Neuronal stem cell (in vitro differentiated cells): Measurements from ENCODE around the gene STK32C.
A peak's percentile ranks its signal among the peaks of the same experiment; 100 is the strongest.

Source experiments
- DNase-seq: peaks from one replicate; pipeline ENCODE4 v3.0.0-alpha.2; 2013; ENCODE audit warnings: low spot score
- H2AFZ ChIP-seq: one replicate; pipeline ENCODE4 v1.6.1; 2013; ENCODE audit warnings: mild to moderate bottlenecking, low read length, inconsistent platforms
- H2AK5ac ChIP-seq: 2 replicates; pipeline ENCODE4 v1.6.1; 2013; ENCODE audit warnings: low read depth, mild to moderate bottlenecking, inconsistent platforms, low read length, moderate library complexity, mixed read lengths
- H2BK120ac ChIP-seq: 2 replicates; pipeline ENCODE4 v1.6.1; 2013; ENCODE audit warnings: low read depth, mild to moderate bottlenecking, inconsistent platforms, low read length, moderate library complexity, mixed read lengths
- H2BK12ac ChIP-seq: one replicate; pipeline ENCODE4 v1.6.1; 2013; ENCODE audit warnings: low read length, inconsistent platforms
- H2BK15ac ChIP-seq: 2 replicates; pipeline ENCODE4 v1.6.1; 2013; ENCODE audit warnings: mild to moderate bottlenecking, low read length, inconsistent platforms, mixed read lengths
- H2BK5ac ChIP-seq: one replicate; pipeline ENCODE4 v1.6.1; 2013; ENCODE audit warnings: inconsistent platforms, mild to moderate bottlenecking, low read length, moderate library complexity
- H3K14ac ChIP-seq: one replicate; pipeline ENCODE4 v1.6.1; 2013; ENCODE audit warnings: low read length, inconsistent platforms
- H3K18ac ChIP-seq: 2 replicates; pipeline ENCODE4 v1.6.1; 2013; ENCODE audit warnings: low read length, inconsistent platforms
- H3K23ac ChIP-seq: 2 replicates; pipeline ENCODE4 v1.6.1; 2013; ENCODE audit warnings: low read depth, mild to moderate bottlenecking, mixed read lengths, low read length, inconsistent platforms; ENCODE audit not compliant: poor library complexity
- H3K27ac ChIP-seq: replicated peaks from 3 replicates; pipeline ENCODE4 v1.5.1; 2013; ENCODE audit warnings: low read length, inconsistent platforms
- H3K27me3 ChIP-seq, 3 experiments: 2 replicates each; pipeline ENCODE4 v1.6.1; 2013; ENCODE audit warnings: low read length in 3 of 3, mild to moderate bottlenecking in 2 of 3, inconsistent platforms in 1 of 3, low read depth in 1 of 3, mixed read lengths in 1 of 3, moderate library complexity in 1 of 3; ENCODE audit not compliant: control insufficient read depth in 3 of 3, insufficient read depth in 3 of 3
- H3K36me3 ChIP-seq, 2 donors: replicated peaks in 1 of 2; 2 replicates each; pipeline ENCODE4 v1.6.1; 2013; ENCODE audit warnings: low read length in 2 of 2; ENCODE audit not compliant: control insufficient read depth in 2 of 2, insufficient read depth in 2 of 2
- H3K4ac ChIP-seq: 2 replicates; pipeline ENCODE4 v1.6.1; 2013; ENCODE audit warnings: inconsistent platforms, mild to moderate bottlenecking, low read length, moderate library complexity
- H3K4me1 ChIP-seq, 2 donors: 1 replicate in 1 of 2; 2 replicates in 1 of 2; pipeline ENCODE4 v1.6.1; 2013; ENCODE audit warnings: low read length in 2 of 2, low read depth in 1 of 2; ENCODE audit not compliant: control insufficient read depth in 2 of 2, insufficient read depth in 1 of 2
- H3K4me2 ChIP-seq: one replicate; pipeline ENCODE4 v1.6.1; 2013; ENCODE audit warnings: mild to moderate bottlenecking, low read length, inconsistent platforms; ENCODE audit not compliant: insufficient read depth, poor library complexity, severe bottlenecking
- H3K4me3 ChIP-seq, 2 donors: 2 replicates each; pipeline ENCODE4 v1.5.1; 2013; ENCODE audit warnings: low read length in 2 of 2, mild to moderate bottlenecking in 2 of 2, inconsistent platforms in 1 of 2, moderate library complexity in 1 of 2
- H3K79me1 ChIP-seq: one replicate; pipeline ENCODE4 v1.6.1; 2013; ENCODE audit warnings: low read depth, mild to moderate bottlenecking, inconsistent platforms, low read length, moderate library complexity
- H3K9ac ChIP-seq: one replicate; pipeline ENCODE4 v1.6.1; 2013; ENCODE audit warnings: mild to moderate bottlenecking, low read depth, low read length, inconsistent platforms; ENCODE audit not compliant: poor library complexity
- H3K9me3 ChIP-seq, 2 donors: replicated peaks in 1 of 2; 2 replicates each; pipeline versions ENCODE3 to v1.6.1; 2013; ENCODE audit warnings: low read length in 2 of 2, mild to moderate bottlenecking in 2 of 2, inconsistent platforms in 1 of 2, low read depth in 1 of 2, mixed read lengths in 1 of 2, moderate library complexity in 1 of 2; ENCODE audit not compliant: control insufficient read depth in 2 of 2, insufficient read depth in 1 of 2
- H4K8ac ChIP-seq: one replicate; pipeline ENCODE4 v1.6.1; 2013; ENCODE audit warnings: low read depth, mild to moderate bottlenecking, inconsistent platforms, low read length, moderate library complexity
- H4K91ac ChIP-seq: one replicate; pipeline ENCODE4 v1.6.1; 2013; ENCODE audit warnings: low read length, low read depth, mild to moderate bottlenecking, inconsistent platforms; ENCODE audit not compliant: poor library complexity
- WGBS, 2 donors: extraction: QIAGEN DNeasy Blood & Tissue Kit; methylation state at CpG; one replicate each; pipeline ENCODE4 v1.1.7; 2013; ENCODE audit warnings: missing lambda C conversion rate in 2 of 2, mixed read lengths in 1 of 2; ENCODE audit not compliant: insufficient read length in 2 of 2, insufficient replicate concordance in 1 of 2; ENCODE audit errors: extremely low coverage in 2 of 2; 5-methylcytosine and 5-hydroxymethylcytosine counted together

STK32C gene

GRCh38 chr10:132204078-132204780 is 103.5 kb downstream of the STK32C start:
- DNase-seq = no peak
- no peaks in the 10 kb centered on the region for H3K4me1 ChIP-seq
- no peak overlapping the region for H3K18ac ChIP-seq
- H2BK12ac ChIP-seq = no peak overlapping the region
- H3K9me3 ChIP-seq = no peaks in the 10 kb centered on the region
- no peak overlapping the region for H3K9ac ChIP-seq
- H3K14ac ChIP-seq = peak overlapping the region; percentile 38
- no peak overlapping the region for H3K4ac ChIP-seq
- peak overlapping the region; percentile 55 for H3K23ac ChIP-seq
- H3K4me3 ChIP-seq = no peak overlapping the region
- no peak overlapping the region for H2AFZ ChIP-seq
- no peak overlapping the region for H2BK15ac ChIP-seq
- H3K79me1 ChIP-seq = no peaks in the 10 kb centered on the region
- H2BK5ac ChIP-seq = peak overlapping the region; percentile 24
- WGBS, 2 donors = no CpG with 5 or more reads among the region's 20 CpGs
- H2AK5ac ChIP-seq = no peak overlapping the region
- H4K91ac ChIP-seq = no peak overlapping the region
- no peaks in the 10 kb centered on the region for H3K27me3 ChIP-seq
- H3K36me3 ChIP-seq = peaks cover 20 to 63% of the 10 kb centered on the region in 2 donors
- H4K8ac ChIP-seq = peak overlapping the region; percentile 82
- H2BK120ac ChIP-seq = no peak overlapping the region
- no peak overlapping the region for H3K27ac ChIP-seq
- H3K4me2 ChIP-seq = no peak overlapping the region

DNA sequence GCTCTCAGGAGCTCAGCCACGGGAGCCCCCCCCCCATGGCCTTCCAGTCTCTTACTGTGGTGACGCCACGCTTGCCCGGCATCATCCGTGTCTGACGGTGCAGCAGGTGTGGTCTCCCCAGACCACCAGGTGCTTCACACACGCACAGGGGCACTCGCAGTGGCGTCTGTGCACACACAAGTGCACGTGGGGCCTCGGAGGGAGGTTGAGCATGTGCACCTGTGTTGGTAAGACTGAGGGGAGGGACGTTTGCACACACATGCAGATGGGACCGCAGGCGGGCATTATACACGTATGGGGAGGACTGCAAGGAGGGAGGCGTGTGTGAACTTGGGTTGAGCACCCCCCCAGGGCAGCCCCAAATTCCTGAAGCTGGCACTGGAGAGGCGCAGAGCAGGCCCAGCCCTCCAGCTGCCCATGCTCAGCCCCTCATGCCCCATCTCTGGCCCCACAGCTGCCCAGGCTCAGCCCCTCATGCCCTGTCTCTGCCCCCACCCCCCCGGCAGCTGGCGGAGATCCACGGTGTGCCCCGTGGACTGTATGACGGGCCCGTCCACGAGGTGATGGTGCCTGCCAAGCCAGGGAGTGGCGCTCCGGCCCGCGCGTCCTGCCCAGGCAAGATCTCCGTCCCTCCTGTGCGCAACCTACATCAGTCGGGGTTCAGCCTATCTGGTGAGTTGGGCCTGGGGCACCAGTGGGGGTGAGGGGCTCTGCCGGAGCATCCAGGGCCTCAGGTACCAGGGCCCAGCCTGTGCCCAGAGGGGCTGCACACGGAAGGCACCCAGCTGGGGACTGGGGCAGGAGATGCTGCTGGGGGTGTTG is 104.3 kb downstream of the STK32C start:
- no peak overlapping the region for H4K91ac ChIP-seq
- no CpG with 5 or more reads among the region's 34 CpGs for WGBS, 2 donors
- H2BK120ac ChIP-seq = no peak overlapping the region
- H3K14ac ChIP-seq = peak overlapping the region; percentile 38
- H4K8ac ChIP-seq = no peak overlapping the region
- no peak overlapping the region for H3K9ac ChIP-seq
- H2BK5ac ChIP-seq = no peak overlapping the region
- H3K23ac ChIP-seq = no peak overlapping the region
- peaks cover 3% of the 10 kb centered on the region for H3K79me1 ChIP-seq
- no peak overlapping the region for H2BK15ac ChIP-seq
- no peak overlapping the region for H3K4me3 ChIP-seq
- no peak overlapping the region for H3K4ac ChIP-seq
- no peak overlapping the region for H2AK5ac ChIP-seq
- no peaks in the 10 kb centered on the region for H3K4me1 ChIP-seq
- no peaks in the 10 kb centered on the region for H3K27me3 ChIP-seq
- no peak for DNase-seq
- H2BK12ac ChIP-seq = no peak overlapping the region
- H3K4me2 ChIP-seq = no peak overlapping the region
- no peak overlapping the region for H3K27ac ChIP-seq
- no peaks in the 10 kb centered on the region for H3K9me3 ChIP-seq
- no peak overlapping the region for H2AFZ ChIP-seq
- no peak overlapping the region for H3K18ac ChIP-seq
- H3K36me3 ChIP-seq = peaks cover 20 to 70% of the 10 kb centered on the region in 2 donors

GRCh38 chr10:132202070-132202970 is 105.4 kb downstream of the STK32C start:
- Histone ChIP-seq H3K4ac (no peak overlapping the region), H4K91ac (no peak overlapping the region), H3K4me1 (no peaks in the 10 kb centered on the region), H3K18ac (peak overlapping the region; percentile 57), H3K27ac (no peak overlapping the region), H3K14ac (peak overlapping the region; percentile 38), H3K27me3 (no peaks in the 10 kb centered on the region), H3K36me3 (peaks cover 24 to 82% of the 10 kb centered on the region in 2 donors), H2BK120ac (no peak overlapping the region), H3K4me3 (no peak overlapping the region), H3K9ac (no peak overlapping the region), H2BK15ac (no peak overlapping the region), H3K23ac (peak overlapping the region; percentile 85), H2AFZ (no peak overlapping the region), H2BK12ac (peak overlapping the region; percentile 58), H3K4me2 (no peak overlapping the region), H3K79me1 (peaks cover 5% of the 10 kb centered on the region), H2BK5ac (no peak overlapping the region), H2AK5ac (no peak overlapping the region), H3K9me3 (no peaks in the 10 kb centered on the region), H4K8ac (no peak overlapping the region)
- no CpG with 5 or more reads among the region's 48 CpGs for WGBS, 2 donors
- no peak for DNase-seq
